K562 (cell line): Measurements from ENCODE around the gene SLC38A7. TPM values are rescaled to one million over a fixed set of nuclear protein-coding genes. Genes with fewer than 3 reads are reported as not detected.

ENCODE experiments used
- BRCA1 ChIP-seq, 2 experiments: fragments of 450-650 bp in 1 of 2; sonication (generic) in 1 of 2; formaldehyde crosslinking in 1 of 2; IDR thresholded peaks; 2 replicates each; pipeline versions ENCODE4 v1.5.0 to v1.6.1; 2017 to 2020; ENCODE audit warnings: mild to moderate bottlenecking in 1 of 2, missing genetic modification reagents in 1 of 2
- DDX20 ChIP-seq: fragments of 450-650 bp; IDR thresholded peaks from 2 replicates; pipeline ENCODE4 v1.6.1; 2016; ENCODE audit warnings: missing genetic modification characterization, low read depth, mild to moderate bottlenecking, missing compliant biosample characterization, moderate library complexity
- MAFG ChIP-seq: fragments of 450-650 bp; conservative IDR thresholded peaks from 2 replicates; pipeline ENCODE4 v1.6.1; 2016; ENCODE audit warnings: missing genetic modification characterization, missing compliant biosample characterization
- NFE2 ChIP-seq: IDR thresholded peaks from 2 replicates; pipeline ENCODE4 v1.6.1; 2014; ENCODE audit warnings: antibody characterized with exemption, low read depth
- NFIX ChIP-seq: fragments of 250-450 bp; sonication (Bioruptor Pico); IDR thresholded peaks from 2 replicates; pipeline ENCODE4 v1.4.0; 2020; ENCODE audit warnings: low read depth, mild to moderate bottlenecking, moderate library complexity
- NONO ChIP-seq, 2 experiments: fragments of 200-400 bp in 1 of 2; fragments of 450-650 bp in 1 of 2; formaldehyde crosslinking in 1 of 2; IDR thresholded peaks; 2 replicates each; pipeline ENCODE4 v1.6.1; 2017; ENCODE audit warnings: low read depth in 2 of 2, mild to moderate bottlenecking in 2 of 2, moderate library complexity in 2 of 2, low read length in 1 of 2
- POLR2G ChIP-seq: fragments of 200-400 bp; formaldehyde crosslinking; IDR thresholded peaks from 2 replicates; pipeline ENCODE4 v1.6.1; 2017; ENCODE audit warnings: low read depth, mild to moderate bottlenecking, antibody characterized with exemption, low read length, moderate library complexity
- ZNF551 ChIP-seq: fragments of 250-450 bp; sonication (Bioruptor Pico); IDR thresholded peaks from 2 replicates; pipeline ENCODE4 v1.5.0; 2021; ENCODE audit warnings: mild to moderate bottlenecking, moderate library complexity
- polyA plus RNA-seq, 8 experiments: library from polyadenylated mRNA; depleted of rRNA in 4 of 8; stranded (reverse) in 5 of 8; unstranded in 3 of 8; fragments of >200 nt; fragmentation: Nextera tagmentation in 2 of 8; fragmentation: Illumina TruSeq in 1 of 8; extraction: Ambion mirVana in 2 of 8; extraction: Trizol in 1 of 8; gene quantifications; 2 replicates each; pipeline versions ENCODE4 v1.2.1 to v1.2.3, GENCODE V29; 2011 to 2014; ENCODE audit warnings: inconsistent platforms in 1 of 8, missing spikeins in 1 of 8
- total RNA-seq, 7 experiments: library from RNA; depleted of rRNA in 6 of 7; stranded (reverse); fragments of >200 nt in 6 of 7; fragmentation: Illumina TruSeq in 2 of 7; extraction: Trizol in 2 of 7; gene quantifications; 2 replicates each; pipeline versions ENCODE4 v1.2.1 to v1.2.3, GENCODE V29; 2011 to 2021; ENCODE audit warnings: low replicate concordance in 1 of 7
- TF ChIP-seq, protein P1 (sequence below): fragments of 250-450 bp; sonication (Bioruptor Pico); IDR thresholded peaks from 2 replicates; pipeline ENCODE4 v1.9.0; 2021; ENCODE audit warnings: mild to moderate bottlenecking, inconsistent platforms
- TF ChIP-seq, protein P2 (sequence below), 3 experiments: fragments of 200-800 bp in 1 of 3; sonication (Bioruptor generic) in 1 of 3; sonication (generic) in 1 of 3; formaldehyde crosslinking in 1 of 3; IDR thresholded peaks; 2 replicates each; pipeline versions ENCODE4 v1.6.1 to v1.8.0; 2016 to 2022; ENCODE audit warnings: mild to moderate bottlenecking in 2 of 3, missing compliant biosample characterization in 2 of 3, missing genetic modification characterization in 2 of 3, missing genetic modification reagents in 1 of 3
- TF ChIP-seq, protein P3 (sequence below): fragments of 150-350 bp; IDR thresholded peaks from 2 replicates; pipeline ENCODE4 v1.6.1; 2014; ENCODE audit warnings: low read depth, mild to moderate bottlenecking, low read length, borderline replicate concordance
- TF ChIP-seq, protein P4 (sequence below): fragments of 450-650 bp; IDR thresholded peaks from 2 replicates; pipeline ENCODE4 v1.6.1; 2018; ENCODE audit not compliant: partially characterized antibody

SLC38A7 gene
- total and polyA plus RNA-seq, 9 of the 15 experiments (the other 6 are each of a cell fraction or from before 2014, with no cell fraction given), result 2.7 to 12.2 (median 6.5) TPM

DNA sequence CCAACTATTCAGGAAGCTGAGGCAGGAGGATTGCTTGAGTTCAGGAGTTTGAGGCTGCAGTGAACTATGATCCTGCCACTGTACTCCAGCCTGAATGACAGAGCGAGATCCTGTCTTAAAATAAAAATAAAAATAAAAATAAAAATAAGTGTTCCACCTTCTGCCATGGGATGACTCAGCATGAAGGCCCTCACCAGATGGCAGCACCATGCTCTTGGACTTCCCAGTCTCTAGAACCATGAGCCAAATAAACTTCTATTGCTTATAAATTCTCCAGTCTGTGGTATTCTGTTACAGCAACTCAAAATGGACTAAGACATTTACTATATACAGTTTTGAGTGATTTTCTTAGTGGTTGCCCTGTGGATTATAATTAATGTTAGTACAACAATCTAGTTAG, 7.9 kb upstream of the SLC38A7 start (continued):
- TF ChIP-seq, protein P1, sequence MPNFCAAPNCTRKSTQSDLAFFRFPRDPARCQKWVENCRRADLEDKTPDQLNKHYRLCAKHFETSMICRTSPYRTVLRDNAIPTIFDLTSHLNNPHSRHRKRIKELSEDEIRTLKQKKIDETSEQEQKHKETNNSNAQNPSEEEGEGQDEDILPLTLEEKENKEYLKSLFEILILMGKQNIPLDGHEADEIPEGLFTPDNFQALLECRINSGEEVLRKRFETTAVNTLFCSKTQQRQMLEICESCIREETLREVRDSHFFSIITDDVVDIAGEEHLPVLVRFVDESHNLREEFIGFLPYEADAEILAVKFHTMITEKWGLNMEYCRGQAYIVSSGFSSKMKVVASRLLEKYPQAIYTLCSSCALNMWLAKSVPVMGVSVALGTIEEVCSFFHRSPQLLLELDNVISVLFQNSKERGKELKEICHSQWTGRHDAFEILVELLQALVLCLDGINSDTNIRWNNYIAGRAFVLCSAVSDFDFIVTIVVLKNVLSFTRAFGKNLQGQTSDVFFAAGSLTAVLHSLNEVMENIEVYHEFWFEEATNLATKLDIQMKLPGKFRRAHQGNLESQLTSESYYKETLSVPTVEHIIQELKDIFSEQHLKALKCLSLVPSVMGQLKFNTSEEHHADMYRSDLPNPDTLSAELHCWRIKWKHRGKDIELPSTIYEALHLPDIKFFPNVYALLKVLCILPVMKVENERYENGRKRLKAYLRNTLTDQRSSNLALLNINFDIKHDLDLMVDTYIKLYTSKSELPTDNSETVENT (CRISPR knock-in tag), result no peak
- TF ChIP-seq, protein P2, sequence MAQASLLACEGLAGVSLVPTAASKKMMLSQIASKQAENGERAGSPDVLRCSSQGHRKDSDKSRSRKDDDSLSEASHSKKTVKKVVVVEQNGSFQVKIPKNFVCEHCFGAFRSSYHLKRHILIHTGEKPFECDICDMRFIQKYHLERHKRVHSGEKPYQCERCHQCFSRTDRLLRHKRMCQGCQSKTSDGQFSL (CRISPR knock-in tag; IDR thresholded peaks at IDR 0.05), result no peak
- TF ChIP-seq, protein P2 (tag; IDR thresholded peaks at IDR 0.05), result no peak
- TF ChIP-seq, protein P3, sequence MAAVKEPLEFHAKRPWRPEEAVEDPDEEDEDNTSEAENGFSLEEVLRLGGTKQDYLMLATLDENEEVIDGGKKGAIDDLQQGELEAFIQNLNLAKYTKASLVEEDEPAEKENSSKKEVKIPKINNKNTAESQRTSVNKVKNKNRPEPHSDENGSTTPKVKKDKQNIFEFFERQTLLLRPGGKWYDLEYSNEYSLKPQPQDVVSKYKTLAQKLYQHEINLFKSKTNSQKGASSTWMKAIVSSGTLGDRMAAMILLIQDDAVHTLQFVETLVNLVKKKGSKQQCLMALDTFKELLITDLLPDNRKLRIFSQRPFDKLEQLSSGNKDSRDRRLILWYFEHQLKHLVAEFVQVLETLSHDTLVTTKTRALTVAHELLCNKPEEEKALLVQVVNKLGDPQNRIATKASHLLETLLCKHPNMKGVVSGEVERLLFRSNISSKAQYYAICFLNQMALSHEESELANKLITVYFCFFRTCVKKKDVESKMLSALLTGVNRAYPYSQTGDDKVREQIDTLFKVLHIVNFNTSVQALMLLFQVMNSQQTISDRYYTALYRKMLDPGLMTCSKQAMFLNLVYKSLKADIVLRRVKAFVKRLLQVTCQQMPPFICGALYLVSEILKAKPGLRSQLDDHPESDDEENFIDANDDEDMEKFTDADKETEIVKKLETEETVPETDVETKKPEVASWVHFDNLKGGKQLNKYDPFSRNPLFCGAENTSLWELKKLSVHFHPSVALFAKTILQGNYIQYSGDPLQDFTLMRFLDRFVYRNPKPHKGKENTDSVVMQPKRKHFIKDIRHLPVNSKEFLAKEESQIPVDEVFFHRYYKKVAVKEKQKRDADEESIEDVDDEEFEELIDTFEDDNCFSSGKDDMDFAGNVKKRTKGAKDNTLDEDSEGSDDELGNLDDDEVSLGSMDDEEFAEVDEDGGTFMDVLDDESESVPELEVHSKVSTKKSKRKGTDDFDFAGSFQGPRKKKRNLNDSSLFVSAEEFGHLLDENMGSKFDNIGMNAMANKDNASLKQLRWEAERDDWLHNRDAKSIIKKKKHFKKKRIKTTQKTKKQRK, result no peak
- TF ChIP-seq, protein P4, sequence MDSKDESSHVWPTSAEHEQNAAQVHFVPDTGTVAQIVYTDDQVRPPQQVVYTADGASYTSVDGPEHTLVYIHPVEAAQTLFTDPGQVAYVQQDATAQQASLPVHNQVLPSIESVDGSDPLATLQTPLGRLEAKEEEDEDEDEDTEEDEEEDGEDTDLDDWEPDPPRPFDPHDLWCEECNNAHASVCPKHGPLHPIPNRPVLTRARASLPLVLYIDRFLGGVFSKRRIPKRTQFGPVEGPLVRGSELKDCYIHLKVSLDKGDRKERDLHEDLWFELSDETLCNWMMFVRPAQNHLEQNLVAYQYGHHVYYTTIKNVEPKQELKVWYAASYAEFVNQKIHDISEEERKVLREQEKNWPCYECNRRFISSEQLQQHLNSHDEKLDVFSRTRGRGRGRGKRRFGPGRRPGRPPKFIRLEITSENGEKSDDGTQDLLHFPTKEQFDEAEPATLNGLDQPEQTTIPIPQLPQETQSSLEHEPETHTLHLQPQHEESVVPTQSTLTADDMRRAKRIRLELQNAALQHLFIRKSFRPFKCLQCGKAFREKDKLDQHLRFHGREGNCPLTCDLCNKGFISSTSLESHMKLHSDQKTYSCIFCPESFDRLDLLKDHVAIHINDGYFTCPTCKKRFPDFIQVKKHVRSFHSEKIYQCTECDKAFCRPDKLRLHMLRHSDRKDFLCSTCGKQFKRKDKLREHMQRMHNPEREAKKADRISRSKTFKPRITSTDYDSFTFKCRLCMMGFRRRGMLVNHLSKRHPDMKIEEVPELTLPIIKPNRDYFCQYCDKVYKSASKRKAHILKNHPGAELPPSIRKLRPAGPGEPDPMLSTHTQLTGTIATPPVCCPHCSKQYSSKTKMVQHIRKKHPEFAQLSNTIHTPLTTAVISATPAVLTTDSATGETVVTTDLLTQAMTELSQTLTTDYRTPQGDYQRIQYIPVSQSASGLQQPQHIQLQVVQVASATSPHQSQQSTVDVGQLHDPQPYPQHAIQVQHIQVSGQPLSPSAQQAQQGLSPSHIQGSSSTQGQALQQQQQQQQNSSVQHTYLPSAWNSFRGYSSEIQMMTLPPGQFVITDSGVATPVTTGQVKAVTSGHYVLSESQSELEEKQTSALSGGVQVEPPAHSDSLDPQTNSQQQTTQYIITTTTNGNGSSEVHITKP, result no peak
- no peak for TF ChIP-seq DDX20 (tag)
- peak; percentile 72 for TF ChIP-seq NFE2
- no peak for TF ChIP-seq POLR2G
- TF ChIP-seq NFIX (CRISPR knock-in tag), result no peak
- no peak for TF ChIP-seq BRCA1 (IDR thresholded peaks at IDR 0.05)
- no peak for TF ChIP-seq BRCA1 (CRISPR knock-in tag; IDR thresholded peaks at IDR 0.05)
- no peak for TF ChIP-seq NONO (IDR thresholded peaks at IDR 0.05; ENCODE audit: low read depth in 2 of 2, low read length in 1 of 2)
- peak; percentile 40; the same call in 1 of the 2 replicates for TF ChIP-seq MAFG (tag)
- no peak for TF ChIP-seq ZNF551 (CRISPR knock-in tag)
